Peyer's patch (tissue), 4 donors: ENCODE results near the gene NGEF. TPM values are rescaled to one million over a fixed set of nuclear protein-coding genes. Genes with fewer than 3 reads are reported as not detected.

Experiments
- DNase-seq, 3 donors: peaks; one replicate each; pipeline ENCODE4 v3.0.0-alpha.2; 2017 to 2019
- H3K27ac ChIP-seq, 4 donors: fragments of 200-600 bp; sonication (generic); one replicate each; pipeline ENCODE4 v1.5.1; 2016 to 2019
- H3K27me3 ChIP-seq, 2 donors: fragments of 200-600 bp; sonication (generic); one replicate each; pipeline ENCODE4 v1.5.1; 2019
- H3K36me3 ChIP-seq, 3 donors: fragments of 200-600 bp; sonication (generic); one replicate each; pipeline ENCODE4 v1.5.1; 2016 to 2019
- H3K4me1 ChIP-seq, 4 donors: fragments of 200-600 bp; sonication (generic); one replicate each; pipeline ENCODE4 v1.5.1; 2016 to 2019
- H3K4me3 ChIP-seq, 4 donors: fragments of 200-600 bp; sonication (generic); 1 replicate in 3 of 4; 2 replicates in 1 of 4; pipeline ENCODE4 v1.5.1; 2016 to 2019; ENCODE audit warnings: mild to moderate bottlenecking in 1 of 4
- H3K9me3 ChIP-seq, 4 donors: fragments of 200-600 bp; sonication (generic); one replicate each; pipeline ENCODE4 v1.5.1; 2016 to 2019; ENCODE audit warnings: mild to moderate bottlenecking in 1 of 4
- POLR2A ChIP-seq, 2 donors: fragments of 450-650 bp; IDR thresholded peaks; one replicate each; pipeline ENCODE4 v1.5.1; 2017; ENCODE audit warnings: antibody characterized with exemption in 2 of 2, mild to moderate bottlenecking in 2 of 2, moderate library complexity in 2 of 2
- total RNA-seq, 4 donors: library from RNA; depleted of rRNA; stranded (reverse); fragments of >200 nt; gene quantifications; one replicate each; pipeline ENCODE4 v1.1.0, GENCODE V29; 2016
- TF ChIP-seq, protein P1 (sequence below), 6 experiments: fragments of 450-650 bp in 4 of 6; fragments of 200-600 bp in 2 of 6; sonication (generic) in 1 of 6; IDR thresholded peaks; one replicate each; pipeline ENCODE4 v1.5.1; 2017 to 2019; ENCODE audit warnings: antibody characterized with exemption in 6 of 6, mild to moderate bottlenecking in 3 of 6, moderate library complexity in 1 of 6

NGEF gene
- total RNA-seq, 4 donors from 2014 or later = 54.5 to 116 (median 98.1) TPM

DNA sequence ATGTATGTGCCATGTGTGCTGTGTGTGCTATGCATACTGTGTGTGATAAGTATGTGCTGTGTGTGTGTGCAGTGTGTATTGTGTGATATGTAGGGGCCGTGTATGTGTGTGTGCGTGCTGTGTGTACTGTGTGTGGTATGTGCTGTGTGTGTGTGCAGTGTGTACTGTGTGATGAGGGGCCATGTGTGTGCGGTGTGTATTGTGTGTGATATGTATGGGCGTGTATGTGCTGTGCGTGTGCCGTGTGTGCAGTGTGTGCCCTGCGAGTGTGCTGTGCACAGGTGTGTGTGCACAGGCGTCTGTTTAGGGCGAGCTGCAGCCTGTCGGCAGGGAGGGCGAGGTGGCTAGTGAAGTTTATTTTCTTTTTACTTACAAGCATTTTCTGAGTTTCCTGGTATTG lies 126.9 kb downstream of the NGEF start:
- Histone ChIP-seq H3K4me3 (no peak overlapping the region), H3K36me3 (peaks cover 0 to 42% (median 0%) of the 10 kb centered on the region in 3 donors)
- TF ChIP-seq POLR2A (IDR thresholded peaks at IDR 0.05) = no peak
- TF ChIP-seq, protein P1, sequence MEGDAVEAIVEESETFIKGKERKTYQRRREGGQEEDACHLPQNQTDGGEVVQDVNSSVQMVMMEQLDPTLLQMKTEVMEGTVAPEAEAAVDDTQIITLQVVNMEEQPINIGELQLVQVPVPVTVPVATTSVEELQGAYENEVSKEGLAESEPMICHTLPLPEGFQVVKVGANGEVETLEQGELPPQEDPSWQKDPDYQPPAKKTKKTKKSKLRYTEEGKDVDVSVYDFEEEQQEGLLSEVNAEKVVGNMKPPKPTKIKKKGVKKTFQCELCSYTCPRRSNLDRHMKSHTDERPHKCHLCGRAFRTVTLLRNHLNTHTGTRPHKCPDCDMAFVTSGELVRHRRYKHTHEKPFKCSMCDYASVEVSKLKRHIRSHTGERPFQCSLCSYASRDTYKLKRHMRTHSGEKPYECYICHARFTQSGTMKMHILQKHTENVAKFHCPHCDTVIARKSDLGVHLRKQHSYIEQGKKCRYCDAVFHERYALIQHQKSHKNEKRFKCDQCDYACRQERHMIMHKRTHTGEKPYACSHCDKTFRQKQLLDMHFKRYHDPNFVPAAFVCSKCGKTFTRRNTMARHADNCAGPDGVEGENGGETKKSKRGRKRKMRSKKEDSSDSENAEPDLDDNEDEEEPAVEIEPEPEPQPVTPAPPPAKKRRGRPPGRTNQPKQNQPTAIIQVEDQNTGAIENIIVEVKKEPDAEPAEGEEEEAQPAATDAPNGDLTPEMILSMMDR (IDR thresholded peaks at IDR 0.05) = no peak

DNA sequence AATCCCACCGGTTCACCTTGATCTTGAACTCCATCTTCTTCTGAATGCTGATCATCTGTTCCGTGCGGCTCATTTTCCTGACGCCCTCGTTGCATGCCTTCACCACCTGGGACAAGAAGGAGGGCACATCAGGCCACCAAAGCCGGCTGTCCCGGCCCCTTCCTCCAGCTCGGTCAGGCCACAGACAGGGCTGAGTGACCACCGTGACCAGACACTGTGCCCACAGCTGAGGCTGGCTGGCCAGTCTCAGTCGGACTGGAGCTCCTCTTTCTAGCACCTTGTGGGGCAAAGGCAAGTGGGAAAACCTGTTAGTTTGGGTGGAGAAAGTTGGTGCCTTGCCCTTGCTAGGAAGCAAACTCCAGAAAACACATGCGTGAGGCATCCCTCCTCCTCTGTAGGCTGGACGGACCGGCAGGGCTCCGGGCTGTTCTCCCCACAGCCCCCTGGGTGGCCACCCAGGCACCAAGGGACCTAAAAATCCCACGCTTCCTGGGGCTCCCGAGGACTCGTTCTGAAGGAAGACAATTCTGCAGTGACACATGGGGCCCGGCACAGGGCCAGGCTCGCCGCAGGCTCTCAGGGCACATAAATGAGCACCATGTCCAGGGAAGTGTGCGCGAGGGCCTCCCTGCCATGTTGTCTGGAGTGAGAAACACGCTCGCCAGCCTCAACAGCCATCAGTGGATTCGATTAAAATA lies 127.6 kb downstream of the NGEF start:
- Histone ChIP-seq H3K36me3 (peaks cover 0 to 39% (median 0%) of the 10 kb centered on the region in 3 donors), H3K4me3 (no peak overlapping the region), H3K9me3 (no peaks in the 10 kb centered on the region), H3K27me3 (no peaks in the 10 kb centered on the region), H3K27ac (no peak overlapping the region), H3K4me1 (no peaks in the 10 kb centered on the region)
- TF ChIP-seq, protein P1 (IDR thresholded peaks at IDR 0.05) = no peak
- no peak for TF ChIP-seq POLR2A (IDR thresholded peaks at IDR 0.05)
- no peak for DNase-seq

More for the DNA sequence above, 126.9 kb downstream of the NGEF start:
- no peak overlapping the region for H3K27ac ChIP-seq
- no peaks in the 10 kb centered on the region for H3K9me3 ChIP-seq
- no peaks in the 10 kb centered on the region for H3K4me1 ChIP-seq
- no peak for DNase-seq
- no peaks in the 10 kb centered on the region for H3K27me3 ChIP-seq

DNA sequence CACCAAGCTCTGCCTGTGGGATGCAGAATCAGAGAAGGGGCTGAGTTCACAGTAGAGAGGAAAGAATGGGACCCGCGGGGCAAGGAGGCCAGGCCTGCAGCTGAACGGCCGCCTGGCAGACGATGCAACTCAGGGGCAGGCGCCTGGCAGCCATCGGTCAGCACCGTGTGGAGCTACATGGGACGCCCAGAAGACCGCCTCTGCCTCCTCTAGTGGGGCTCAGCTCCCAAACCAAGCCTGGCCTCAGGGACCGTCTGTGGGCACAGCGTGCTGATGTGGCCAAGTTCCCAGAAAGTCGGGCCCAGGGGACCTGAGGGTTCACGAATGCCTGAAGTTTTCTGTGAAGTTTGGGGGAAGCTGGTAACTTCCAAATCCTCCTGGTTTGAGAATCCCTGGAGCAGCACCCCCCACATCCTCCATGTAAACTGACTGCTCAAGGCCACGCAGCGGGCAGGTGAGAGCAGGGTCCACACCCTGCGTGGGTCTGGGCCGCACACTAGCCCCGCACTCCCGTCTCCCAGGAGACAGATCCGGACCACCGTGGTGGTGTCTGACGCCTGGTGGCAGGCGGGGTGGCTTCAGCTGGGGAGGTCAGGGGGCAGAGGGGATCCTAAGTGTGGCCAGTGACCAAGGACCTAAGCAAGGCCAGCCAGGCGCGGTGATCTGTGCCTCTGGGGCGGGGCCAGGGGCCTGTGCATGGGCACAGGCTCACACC lies 128.3 kb downstream of the NGEF start:
- no peaks in the 10 kb centered on the region for H3K27me3 ChIP-seq
- peaks cover 0 to 39% (median 0%) of the 10 kb centered on the region in 3 donors for H3K36me3 ChIP-seq
- no peaks in the 10 kb centered on the region for H3K9me3 ChIP-seq
- DNase-seq = no peak
- H3K4me3 ChIP-seq = no peak overlapping the region
- no peak overlapping the region for H3K27ac ChIP-seq
- TF ChIP-seq POLR2A (IDR thresholded peaks at IDR 0.05) = no peak
- TF ChIP-seq, protein P1 (IDR thresholded peaks at IDR 0.05) = no peak
- H3K4me1 ChIP-seq = no peaks in the 10 kb centered on the region

DNA sequence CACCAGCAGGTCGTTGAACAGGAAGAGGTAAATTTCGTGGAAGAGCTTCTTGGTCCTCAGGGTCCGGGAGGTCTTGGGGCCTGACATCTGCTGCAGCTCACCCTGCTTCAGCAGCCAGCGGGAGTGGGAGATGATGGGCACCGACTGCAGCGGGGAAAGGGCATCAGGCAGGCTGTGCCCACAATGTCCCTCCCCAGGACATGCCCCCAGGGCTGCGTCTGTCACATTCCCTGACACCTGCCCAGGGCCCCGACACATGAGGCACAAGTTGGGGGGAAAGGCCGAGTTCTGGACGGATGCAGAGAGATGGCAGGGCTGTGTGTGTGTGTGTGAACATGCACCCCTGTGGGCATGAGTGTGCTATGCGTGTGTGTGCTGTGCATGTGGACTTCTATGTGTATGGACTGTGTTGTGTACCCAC lies 129.0 kb downstream of the NGEF start:
- no peak for TF ChIP-seq POLR2A (IDR thresholded peaks at IDR 0.05)
- TF ChIP-seq, protein P1 (IDR thresholded peaks at IDR 0.05) = no peak
- Histone ChIP-seq H3K4me3 (no peak overlapping the region), H3K27me3 (no peaks in the 10 kb centered on the region), H3K9me3 (no peaks in the 10 kb centered on the region), H3K27ac (no peak overlapping the region), H3K36me3 (peaks cover 0 to 37% (median 0%) of the 10 kb centered on the region in 3 donors), H3K4me1 (no peaks in the 10 kb centered on the region)
- DNase-seq = peak in 1 of 3 donors; percentile 31

DNA sequence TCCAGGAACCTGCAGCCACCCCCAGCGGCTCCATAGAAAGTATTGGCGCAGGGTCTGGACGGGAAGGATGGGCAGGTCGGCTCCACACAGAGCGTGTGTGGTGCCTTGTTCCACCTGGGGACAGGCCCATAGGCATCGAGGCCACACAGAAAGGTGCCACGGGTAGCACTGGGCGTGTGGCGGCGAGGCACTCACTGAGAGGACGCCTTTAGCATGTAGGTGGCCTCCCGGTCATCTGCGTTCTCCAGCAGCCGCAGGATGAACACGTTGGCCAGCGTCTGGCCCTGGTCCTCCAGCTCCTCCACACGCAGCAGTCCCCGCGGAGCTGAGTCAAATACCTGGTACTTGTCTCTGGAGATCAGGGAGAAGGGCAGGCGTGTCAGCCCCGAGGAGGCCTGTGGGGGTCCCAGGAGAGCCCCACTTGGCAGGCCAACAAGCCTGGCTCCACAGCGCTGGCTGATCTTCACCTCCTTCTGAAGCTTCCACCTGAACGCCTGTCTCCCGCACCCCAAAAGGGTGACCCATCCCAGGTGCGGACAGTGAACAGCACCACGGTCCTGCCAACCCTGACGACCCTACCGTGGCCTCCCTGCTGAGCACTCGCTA lies 129.8 kb downstream of the NGEF start:
- Histone ChIP-seq H3K27me3 (no peaks in the 10 kb centered on the region), H3K27ac (no peak overlapping the region), H3K36me3 (peaks cover 0 to 36% (median 0%) of the 10 kb centered on the region in 3 donors), H3K4me3 (no peak overlapping the region), H3K4me1 (no peaks in the 10 kb centered on the region), H3K9me3 (no peaks in the 10 kb centered on the region)
- DNase-seq = peak in 1 of 3 donors; percentile 39
- TF ChIP-seq, protein P1 (IDR thresholded peaks at IDR 0.05) = no peak
- no peak for TF ChIP-seq POLR2A (IDR thresholded peaks at IDR 0.05)
